ENCODE measurements around the gene CCDC159. TPM values are rescaled to one million over a fixed set of nuclear protein-coding genes. Genes with fewer than 3 reads are reported as not detected.
"Not testable (repeated sequence)": the region's sequence is repeated elsewhere in the genome, so short reads cannot be mapped to it uniquely, and the experiment has no call there.

CCDC159 gene
- total RNA-seq, 1 experiment from 2014 or later = 7.9 TPM

DNA sequence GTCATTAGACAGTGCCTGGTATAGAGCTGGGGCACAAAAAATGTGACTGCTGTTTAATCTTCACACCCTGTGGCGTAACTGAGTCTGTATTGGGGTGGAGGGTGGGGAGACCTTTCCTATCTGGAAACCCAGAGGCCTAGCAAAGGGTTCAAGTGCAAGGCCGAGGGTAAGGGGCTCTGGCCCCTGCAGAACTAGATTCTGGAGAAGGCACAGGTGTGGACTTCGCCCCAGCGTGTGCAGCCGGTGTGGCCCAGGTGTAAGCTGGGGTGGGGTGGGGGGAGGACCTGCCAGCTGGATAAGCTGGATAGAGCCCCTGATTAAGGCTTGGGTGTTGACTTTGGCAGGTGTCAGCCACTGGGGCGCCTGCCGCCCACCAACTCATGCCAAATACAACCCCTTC lies 8.2 kb upstream of the CCDC159 start:
- no peak for DNase-seq (ENCODE audit: low read depth)

DNA sequence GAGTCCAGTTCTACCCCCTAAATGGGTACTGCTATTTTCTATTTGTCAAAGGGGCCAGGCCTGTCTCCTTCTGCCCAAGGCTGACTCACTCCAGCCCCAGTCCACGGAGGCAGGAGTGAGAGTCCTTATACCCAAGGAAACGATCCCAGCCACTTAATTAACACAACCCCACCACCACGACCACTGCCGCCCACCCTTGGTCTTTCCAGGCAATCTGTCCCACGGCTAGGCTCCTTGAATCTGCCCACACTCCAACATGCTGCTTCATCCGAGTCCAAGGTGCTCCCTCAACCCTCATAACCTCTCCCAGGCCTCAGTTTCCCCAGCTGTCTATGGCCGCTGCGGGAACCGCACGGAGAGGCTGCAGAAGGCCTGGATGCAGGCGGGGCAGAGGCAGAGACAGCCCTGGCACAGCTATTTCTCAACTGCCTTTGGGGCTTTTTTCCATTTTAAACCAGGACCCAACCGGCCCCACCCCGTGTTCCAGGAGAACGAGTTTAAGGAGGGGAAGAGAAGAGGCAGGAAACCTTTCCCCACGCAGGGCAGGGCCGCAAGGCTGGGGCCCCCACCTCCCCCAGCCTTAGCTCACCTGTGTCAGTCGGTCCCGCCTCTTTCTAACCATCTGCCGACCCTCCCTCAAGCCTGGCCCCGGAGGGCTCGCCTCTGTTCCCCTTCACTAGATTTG lies 7.6 kb upstream of the CCDC159 start:
- DNase-seq (ENCODE audit: low read depth) = no peak

DNA sequence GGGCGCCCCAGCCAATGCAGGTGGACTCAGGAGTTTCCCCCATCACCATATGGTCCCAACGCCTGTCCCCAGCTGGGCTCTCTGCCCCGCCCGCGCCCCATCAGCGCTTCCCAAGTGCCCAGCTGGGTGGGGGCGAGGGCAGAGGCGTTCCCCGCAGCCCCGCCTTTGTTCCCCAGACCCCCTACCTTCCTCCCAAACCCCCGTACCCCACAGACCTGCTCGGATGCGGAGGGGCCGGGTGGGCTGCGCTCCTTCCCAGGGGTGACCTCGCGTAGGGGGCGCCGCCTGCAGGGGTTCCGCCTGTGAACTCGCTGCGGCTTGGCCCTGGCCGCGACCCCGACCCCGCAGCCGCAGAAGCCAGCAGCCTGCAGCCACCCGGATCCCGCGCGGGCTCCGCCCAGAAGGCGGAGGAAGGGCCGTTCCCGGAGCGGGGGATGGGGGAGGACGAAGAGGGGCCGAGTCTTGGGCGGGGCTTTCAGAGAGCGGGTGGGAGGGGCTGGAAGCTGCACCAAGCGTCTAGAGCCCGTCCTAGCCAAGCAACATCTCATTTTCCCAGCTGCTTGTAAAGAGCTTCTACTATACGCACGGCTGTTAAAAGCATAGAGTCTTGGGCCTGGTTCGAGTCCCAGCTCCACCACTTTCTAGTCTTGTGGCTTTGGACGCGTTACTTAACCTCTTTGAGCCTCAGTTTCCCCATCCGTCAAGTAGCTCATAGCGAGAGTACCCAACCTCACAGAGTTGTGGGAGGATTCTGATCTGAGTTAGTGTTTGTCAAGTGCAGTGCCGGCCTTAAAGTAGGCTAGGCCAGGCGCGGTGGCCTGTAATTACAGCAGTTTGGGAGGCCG lies 6.8 kb upstream of the CCDC159 start, which contains the start of gene RAB3D:
Gene RAB3D, minus strand, starts transcription at position 404 of the 845 bp plus-strand sequence. CDS start 2,258 bp downstream, outside the sequence.
- DNase-seq (ENCODE audit: low read depth) = peak; percentile 62

DNA sequence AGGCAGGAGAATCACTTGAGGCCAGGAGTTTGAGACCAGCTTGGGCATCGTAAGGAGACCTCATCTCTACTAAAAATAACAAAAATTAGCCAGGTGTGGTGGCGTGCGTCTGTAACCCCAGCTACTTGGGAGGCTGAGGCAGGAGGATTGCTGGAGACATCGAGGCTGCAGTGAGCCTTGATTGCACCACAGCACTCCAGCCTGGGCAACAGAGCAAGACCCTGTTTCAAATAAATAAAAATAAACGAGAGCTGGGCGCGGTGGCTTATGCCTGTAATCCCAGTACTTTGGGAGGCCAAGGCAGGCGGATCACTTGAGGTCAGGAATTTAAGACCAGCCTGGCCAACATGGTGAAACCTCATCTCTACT lies 6.2 kb upstream of the CCDC159 start:
- DNase-seq (ENCODE audit: low read depth) = not testable (repeated sequence)

DNA sequence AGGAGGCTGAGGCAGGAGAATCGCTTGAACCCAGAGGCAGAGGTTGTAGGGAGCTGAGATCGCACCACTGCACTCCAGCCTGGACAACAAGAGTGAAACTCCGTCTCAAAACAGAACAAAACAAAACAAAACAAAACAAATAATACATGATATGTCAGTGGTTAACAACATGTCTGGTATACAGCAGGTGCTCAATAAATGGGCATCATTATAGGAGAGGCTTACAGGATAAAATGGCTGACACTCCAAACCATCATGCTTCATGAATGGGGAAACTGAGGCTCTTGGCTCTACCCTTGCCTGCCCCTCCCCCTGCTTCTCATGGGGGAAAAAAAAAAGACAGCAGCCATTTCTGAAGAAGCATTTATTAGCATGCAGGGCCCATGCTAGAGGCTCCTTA lies 3.9 kb upstream of the CCDC159 start:
- no peak for DNase-seq (ENCODE audit: low read depth)

DNA sequence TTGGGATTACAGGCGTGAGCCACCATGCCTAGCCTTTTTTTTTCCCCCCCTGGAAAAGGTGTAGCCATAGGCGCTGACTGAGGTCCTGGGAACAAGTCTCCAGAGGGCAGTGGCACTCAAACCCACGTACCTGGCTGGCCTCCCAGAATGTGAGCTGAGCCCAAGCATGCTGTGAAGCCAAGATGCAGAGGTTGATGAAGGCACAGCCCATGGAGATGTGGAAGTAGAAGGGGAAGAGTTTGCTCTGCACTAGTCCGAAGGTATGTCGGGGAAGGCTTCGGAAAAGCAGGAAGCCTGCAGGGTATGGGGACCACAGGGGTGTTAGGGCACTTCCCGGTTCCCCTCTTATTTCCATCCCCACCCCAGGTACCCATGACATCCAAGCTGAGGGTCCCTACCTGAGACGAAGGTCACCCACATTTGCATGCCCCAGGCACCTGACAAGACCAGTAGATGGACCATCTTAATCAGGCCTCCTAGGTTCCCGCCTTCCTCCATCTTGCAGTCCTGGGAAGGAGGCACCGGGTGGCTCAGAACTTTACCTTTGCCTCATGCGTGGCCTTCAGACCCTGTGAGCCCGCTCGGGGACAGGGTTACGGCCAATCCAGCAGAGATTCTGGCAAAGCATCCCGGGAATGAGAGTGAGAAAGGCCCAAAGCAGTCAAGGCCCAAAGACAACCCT lies 1.1 kb upstream of the CCDC159 start:
- peak; percentile 68 for DNase-seq (ENCODE audit: low read depth)

DNA sequence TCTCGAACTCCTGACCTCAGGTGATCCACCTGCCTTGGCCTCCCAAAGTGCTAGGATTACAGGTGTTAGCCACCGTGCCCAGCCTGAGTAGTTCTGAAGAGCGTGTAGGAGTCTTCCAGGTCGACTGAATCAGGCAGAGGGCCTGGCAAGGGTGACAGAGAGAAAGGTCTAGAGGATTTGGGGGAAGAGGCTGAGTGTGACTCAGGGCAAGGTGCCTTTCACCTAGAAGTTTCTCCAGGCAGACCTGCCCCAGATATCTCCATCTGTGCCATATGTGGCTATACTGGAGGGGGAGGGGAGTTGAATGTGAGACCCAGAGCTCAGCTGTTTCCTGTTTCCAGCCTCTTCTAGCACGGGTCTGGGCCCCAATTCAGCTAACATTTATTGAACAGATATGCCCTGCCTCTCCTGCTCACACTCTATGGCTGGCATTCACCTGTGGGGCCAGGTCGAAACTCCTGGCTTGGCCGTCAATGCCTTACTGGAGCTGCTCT lies 1.3 kb downstream of the CCDC159 start:
- no peak for DNase-seq (ENCODE audit: low read depth)

DNA sequence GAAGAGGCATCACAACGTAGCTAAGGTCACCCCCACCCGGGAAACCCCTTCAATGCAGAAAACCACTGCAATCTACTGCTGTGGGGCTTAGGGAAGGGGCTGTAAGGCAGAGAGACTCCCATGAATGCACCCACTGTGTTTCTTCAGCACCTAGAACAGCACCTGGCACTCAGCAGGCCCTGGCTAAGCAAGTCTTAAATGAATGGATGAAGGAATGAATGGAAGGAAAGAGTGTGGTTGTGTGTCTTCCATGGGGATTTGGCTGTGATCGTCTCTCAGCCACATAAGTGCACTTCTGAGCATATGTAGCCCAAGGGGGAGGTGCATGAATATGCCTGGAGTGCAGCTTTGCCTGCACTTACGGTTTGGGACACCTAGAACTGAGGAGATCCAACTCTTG lies 2.9 kb downstream of the CCDC159 start:
- no peak for DNase-seq (ENCODE audit: low read depth)

DNA sequence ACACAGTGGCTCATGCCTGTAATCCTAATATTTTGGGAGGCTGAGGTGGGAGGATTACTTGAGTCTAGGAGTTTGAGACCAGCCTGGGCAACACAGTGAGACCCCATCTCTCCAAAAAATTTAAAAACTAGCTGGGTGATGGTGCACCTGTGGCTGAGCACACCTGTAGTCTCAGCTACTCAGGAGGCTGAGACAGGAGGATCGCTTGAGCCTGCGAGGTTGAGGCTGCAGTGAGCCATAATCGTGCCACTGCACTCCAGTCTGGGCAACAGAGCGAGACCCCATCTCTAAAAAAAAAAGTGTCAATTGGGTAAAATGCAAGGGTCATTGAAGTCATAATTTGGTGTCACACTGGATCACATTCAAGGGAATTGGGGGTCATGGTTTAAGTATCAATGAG lies 7.8 kb downstream of the CCDC159 start:
- DNase-seq (ENCODE audit: low read depth) = not testable (repeated sequence)

DNA sequence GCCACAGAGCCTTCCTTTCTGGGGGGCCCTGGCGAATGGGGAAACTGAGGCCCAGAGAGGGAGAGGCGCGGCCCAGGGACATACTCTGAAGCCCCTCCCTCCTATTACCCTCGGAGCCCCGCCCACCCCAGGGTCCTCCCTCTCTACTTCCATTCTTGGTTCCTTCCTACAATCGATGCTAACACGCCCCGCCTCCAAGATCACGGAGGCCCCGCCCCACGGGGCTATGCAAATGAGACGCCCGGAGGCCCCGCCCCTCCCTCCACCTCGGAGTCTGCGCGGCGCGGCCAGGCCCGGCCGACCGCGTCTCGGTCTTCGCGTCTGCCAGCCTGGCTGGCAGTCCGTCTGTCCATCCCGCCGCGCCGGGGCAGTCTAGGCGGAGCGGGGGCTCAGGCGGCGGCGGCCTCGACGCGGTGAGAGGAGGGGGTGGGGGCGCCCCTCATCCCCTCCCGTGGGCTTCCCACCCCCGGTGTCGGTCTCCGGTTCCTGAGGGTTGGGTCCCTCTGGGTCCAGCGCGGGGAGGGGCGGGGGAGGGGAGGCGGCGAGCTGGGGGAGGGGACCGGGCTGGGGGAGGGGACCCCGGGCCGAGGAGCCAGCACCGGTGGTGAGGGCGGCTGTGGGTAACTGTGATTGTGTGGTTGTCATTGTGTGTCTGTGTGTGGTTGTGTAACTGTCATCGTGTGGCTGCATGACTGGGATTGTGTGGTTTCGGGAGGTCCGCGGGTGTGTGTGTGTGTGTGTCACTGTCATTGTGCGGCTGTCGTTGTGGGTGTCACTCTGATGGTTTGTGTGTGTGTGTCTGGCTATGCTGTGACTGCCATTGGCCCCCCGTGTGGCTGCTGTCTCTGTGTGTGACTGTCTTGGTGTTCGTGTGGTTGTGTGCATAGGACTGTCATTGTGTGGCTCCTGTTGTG lies 9.1 kb downstream of the CCDC159 start, which contains the start of gene PLPPR2:
Gene PLPPR2, plus strand, starts transcription at position 273 of the 914 bp plus-strand sequence. CDS start 2,242 bp downstream, outside the sequence.
- peak; percentile 89 for DNase-seq (ENCODE audit: low read depth)

DNA sequence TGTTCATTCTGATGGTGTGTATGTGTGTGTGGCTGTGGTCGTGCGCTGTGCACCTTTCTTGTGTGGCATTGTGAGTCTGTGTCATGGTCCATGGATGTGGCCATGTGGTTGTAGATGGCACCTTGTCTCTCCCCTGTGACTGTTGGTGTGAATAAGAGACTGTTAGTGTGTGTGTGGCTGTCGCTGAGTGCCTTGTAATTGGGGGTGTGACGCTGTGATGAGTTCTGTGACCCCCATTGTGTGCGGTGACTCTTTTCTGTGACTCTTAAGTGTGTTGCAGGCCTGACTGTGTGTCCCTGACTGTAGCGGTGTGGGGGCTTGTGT lies 9.7 kb downstream of the CCDC159 start:
- DNase-seq (ENCODE audit: low read depth) = no peak

DNA sequence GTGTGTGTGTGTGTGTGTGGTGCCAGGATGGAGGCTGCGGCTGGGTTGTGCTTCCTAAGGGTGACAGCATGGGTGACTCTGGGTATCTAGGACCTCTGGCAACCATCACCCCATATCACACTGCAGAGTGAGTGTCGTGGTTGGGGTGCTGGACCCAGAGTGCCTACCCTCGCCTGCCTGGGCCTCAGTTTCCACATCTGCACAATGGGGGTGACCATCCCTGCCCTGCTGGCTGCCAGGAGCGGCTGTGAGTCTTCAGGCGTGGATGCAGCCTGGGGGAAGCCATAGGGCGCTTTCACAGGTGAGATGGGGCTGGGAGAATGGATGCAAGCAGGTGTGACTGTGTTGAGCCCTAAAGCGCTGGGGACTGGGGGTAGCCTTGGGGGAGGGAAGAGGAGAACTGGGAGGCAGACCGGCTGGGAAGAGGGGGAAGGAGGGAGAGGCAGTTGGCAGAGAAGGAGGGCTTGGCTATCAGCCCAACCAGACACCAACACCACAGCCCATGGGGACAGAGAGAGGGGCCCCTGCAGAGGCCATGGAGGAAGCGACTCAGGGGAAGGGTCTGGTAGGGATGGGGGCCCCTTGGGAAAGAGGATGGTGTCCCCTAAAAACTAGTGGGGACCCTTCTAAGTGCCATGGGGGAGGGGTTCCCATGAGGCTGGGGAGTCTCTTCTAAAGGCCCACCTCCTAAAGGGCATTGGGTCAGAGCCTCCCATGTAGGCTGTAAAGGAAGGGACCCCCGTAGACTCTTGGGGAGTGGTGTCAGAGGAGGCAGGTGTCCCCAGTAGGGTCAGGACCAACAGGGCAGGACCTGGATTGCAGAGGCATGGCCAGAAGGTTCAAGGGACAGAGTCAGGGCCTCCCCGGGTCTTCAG lies 10.6 kb downstream of the CCDC159 start:
- no peak for DNase-seq (ENCODE audit: low read depth)

DNA sequence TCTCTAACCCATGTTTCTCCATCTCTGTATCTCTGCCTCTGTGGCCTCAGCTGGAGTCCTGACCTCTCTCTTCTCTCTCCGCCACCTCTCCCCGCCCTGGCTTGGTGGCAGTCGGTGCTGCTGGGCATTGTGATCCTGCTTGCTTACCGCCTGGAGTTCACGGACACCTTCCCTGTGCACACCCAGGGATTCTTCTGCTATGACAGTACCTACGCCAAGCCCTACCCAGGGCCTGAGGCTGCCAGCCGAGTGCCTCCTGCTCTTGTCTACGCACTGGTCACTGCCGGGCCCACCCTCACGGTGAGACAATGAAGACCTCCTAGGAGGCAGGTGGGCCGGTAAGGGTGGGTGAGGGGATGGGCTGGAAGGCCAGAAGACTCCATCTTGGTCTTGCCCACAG lies 13.1 kb downstream of the CCDC159 start:
- no peak for DNase-seq (ENCODE audit: low read depth)

DNA sequence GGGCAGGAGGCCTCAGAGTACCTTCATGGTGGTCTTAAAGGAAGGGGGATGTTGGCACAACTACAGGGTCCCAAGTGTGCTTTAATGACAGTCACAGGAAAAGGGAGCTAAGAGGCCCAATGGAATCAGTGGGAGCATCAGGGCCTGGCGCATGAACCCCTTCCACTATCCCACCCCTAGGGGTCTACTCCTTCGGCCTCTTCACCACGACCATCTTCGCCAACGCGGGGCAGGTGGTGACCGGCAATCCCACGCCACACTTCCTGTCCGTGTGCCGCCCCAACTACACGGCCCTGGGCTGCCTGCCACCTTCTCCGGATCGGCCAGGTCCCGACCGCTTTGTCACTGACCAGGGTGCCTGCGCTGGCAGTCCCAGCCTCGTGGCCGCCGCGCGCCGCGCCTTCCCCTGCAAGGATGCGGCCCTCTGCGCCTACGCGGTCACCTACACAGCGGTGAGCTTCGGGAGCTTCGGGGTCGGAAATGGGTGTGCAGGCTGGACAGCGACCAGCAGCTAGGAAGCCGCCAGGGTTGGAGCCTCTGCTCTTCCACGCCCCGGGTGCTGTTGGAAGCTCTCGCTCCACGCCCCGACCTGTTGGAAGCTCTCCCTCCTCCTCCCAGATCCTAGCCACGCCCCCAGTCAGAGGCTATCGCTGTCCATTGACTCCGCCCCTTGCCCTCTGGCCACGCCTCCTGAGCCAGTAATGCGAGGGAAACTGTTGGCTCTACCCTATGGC lies 14.9 kb downstream of the CCDC159 start:
- DNase-seq (ENCODE audit: low read depth) = no peak

DNA sequence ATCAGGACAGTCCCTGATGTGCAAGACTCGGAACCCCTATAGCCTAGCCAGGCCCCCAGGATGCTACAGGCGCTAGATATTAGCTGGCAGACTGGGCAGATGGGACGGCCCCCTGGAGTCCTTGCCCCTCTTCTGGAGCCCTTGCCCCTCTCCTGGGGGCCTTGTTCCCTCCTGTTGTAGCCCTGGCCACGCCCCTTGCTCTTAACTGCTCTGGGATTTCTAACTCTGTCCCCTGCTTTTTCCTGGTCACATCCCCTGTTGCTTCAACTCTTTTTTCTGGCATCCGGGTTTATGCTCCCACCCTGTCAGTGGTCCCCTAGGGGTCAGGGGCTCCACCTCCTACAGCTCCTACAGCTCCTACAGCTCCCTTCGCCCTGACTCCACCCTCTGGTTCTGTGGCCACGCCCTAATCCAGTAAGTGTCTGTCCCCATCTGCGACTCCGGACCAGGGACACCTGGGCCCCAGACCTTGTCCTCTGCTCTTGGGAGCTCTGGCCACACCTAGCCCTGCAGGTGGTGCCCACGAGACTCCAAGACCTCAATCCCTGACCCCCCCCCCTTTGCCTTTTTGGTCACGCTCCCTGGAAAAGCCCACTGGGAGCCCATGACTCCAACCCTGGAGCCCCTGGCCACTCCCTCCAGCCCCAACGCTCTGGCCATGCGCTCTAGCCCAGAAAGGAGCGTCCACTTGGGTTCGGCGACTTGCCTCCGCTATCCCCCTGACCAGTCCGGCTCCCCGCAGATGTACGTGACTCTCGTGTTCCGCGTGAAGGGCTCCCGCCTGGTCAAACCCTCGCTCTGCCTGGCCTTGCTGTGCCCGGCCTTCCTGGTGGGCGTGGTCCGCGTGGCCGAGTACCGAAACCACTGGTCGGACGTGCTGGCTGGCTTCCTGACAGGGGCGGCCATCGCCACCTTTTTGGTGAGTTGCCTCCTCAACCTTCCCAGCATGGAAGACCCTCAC lies 15.7 kb downstream of the CCDC159 start:
- DNase-seq (ENCODE audit: low read depth) = no peak

DNA sequence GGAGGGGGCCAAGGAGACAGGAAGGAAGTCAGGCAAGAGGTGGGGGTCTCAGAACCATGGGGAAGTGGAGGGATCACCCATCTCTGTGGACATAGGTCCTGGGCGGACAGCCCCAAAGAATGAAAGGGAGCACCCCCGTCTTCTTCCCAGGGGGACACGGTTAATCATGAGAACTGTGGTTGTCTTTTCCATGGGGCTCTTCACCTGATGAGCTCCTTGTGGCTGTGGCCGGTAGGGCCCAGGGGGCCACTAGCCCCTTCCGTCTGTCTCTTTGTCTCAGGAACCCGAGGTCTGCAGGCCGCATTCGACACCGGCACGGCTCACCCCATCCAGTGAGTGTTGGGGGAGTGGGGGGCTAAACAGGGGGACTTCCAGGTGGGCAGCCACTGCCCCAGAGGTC lies 17.6 kb downstream of the CCDC159 start:
- DNase-seq (ENCODE audit: low read depth) = no peak

DNA sequence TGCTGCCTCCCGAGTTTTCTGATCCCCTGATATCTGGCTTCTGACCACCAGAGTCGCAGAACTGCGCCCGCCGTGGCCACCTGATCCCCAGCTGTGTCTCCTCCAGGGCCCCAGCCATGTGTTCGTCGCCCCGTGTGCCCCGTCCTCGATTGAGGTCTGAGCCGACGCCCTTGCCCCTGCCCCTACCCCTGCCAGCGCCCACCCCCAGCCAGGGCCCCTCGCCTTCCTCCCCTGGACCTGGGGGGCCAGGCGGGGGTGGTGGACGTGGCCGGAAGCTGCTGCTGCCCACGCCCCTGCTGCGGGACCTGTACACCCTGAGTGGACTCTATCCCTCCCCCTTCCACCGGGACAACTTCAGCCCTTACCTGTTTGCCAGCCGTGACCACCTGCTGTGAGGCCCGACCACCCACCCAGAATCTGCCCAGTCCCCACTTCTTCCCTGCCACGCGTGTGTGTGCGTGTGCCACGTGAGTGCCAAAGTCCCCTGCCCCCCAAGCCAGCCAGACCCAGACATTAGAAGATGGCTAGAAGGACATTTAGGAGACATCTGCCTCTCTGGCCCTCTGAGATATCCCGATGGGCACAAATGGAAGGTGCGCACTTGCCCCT lies 18.1 kb downstream of the CCDC159 start:
- DNase-seq (ENCODE audit: low read depth) = no peak

DNA sequence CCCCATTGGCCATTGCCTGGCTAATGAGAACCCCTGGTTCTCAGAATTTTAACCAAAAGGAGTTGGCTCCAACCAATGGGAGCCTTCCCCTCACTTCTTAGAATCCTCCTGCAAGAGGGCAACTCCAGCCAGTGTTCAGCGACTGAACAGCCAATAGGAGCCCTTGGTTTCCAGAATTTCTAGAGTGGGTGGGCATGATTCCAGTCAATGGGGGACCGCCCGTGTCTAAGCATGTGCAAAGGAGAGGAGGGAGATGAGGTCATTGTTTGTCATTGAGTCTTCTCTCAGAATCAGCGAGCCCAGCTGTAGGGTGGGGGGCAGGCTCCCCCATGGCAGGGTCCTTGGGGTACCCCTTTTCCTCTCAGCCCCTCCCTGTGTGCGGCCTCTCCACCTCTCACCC lies 18.6 kb downstream of the CCDC159 start:
- DNase-seq (ENCODE audit: low read depth) = no peak

Measured in M059J (cell line).